NCI-H2107 treated with DMSO at 0.1 percent for 48 hours (cell line): ENCODE measurements around the gene ARHGEF37.

Experiments
- DNase-seq: peaks from one replicate; lab custom pipeline; 2025; ENCODE audit not compliant: unreplicated experiment; lab: John Stamatoyannopoulos, UW

Gene ARHGEF37

GRCh38 chr5:149599375-149599774, 18.1 kb downstream of the ARHGEF37 start:
- DNase-seq, result no peak

- no peak for DNase-seq
Observed at GRCh38 chr5:149600932-149601331, 19.6 kb downstream of the ARHGEF37 start.

- DNase-seq, result no peak
Observed at GRCh38 chr5:149603210-149603609, 21.9 kb downstream of the ARHGEF37 start.

- no peak for DNase-seq
Observed at GRCh38 chr5:149603920-149604319, 22.6 kb downstream of the ARHGEF37 start.

GRCh38 chr5:149604321-149604720, 23.0 kb downstream of the ARHGEF37 start:
- no peak for DNase-seq

- no peak for DNase-seq
Observed at GRCh38 chr5:149605354-149605997, 24.2 kb downstream of the ARHGEF37 start.

GRCh38 chr5:149605998-149606724, 24.9 kb downstream of the ARHGEF37 start:
- no peak for DNase-seq

GRCh38 chr5:149608936-149609545, 27.7 kb downstream of the ARHGEF37 start:
- DNase-seq, result no peak

- no peak for DNase-seq
Observed at GRCh38 chr5:149609640-149610219, 28.4 kb downstream of the ARHGEF37 start.

- DNase-seq, result no peak
Observed at GRCh38 chr5:149610589-149611255, 29.4 kb downstream of the ARHGEF37 start.

- DNase-seq, result no peak
Observed at GRCh38 chr5:149611326-149611725, 30.0 kb downstream of the ARHGEF37 start.

- no peak for DNase-seq
Observed at GRCh38 chr5:149614034-149614907, 33.0 kb downstream of the ARHGEF37 start.

- no peak for DNase-seq
Observed at GRCh38 chr5:149615976-149616375, 34.7 kb downstream of the ARHGEF37 start.

GRCh38 chr5:149616727-149617285, 35.5 kb downstream of the ARHGEF37 start:
- DNase-seq, result no peak

- no peak for DNase-seq
Observed at GRCh38 chr5:149617760-149618306, 36.5 kb downstream of the ARHGEF37 start.

GRCh38 chr5:149618581-149619248, 37.4 kb downstream of the ARHGEF37 start:
- DNase-seq, result peak; percentile 17

- DNase-seq, result no peak
Observed at GRCh38 chr5:149621415-149622098, 40.3 kb downstream of the ARHGEF37 start.

GRCh38 chr5:149622466-149622865, 41.2 kb downstream of the ARHGEF37 start:
- no peak for DNase-seq

GRCh38 chr5:149623473-149623872, 42.2 kb downstream of the ARHGEF37 start:
- DNase-seq, result no peak
